Endothelial cell (in vitro differentiated cells): ENCODE results near the gene FNBP1. TPM values are rescaled to one million over a fixed set of nuclear protein-coding genes. Genes with fewer than 3 reads are reported as not detected.
"Not testable (repeated sequence)": the region's sequence is repeated elsewhere in the genome, so short reads cannot be mapped to it uniquely, and the experiment has no call there.

Experiments used
- DNase-seq: peaks from one replicate; pipeline ENCODE4 v3.0.0; 2021; ENCODE audit warnings: low spot score
- H3K27ac Mint-ChIP-seq: one replicate; pipeline ENCODE4 v1.8.0; 2021; ENCODE audit warnings: mixed read lengths, inconsistent platforms; ENCODE audit not compliant: unreplicated experiment
- H3K27me3 Mint-ChIP-seq: one replicate; pipeline ENCODE4 v1.8.0; 2021; ENCODE audit warnings: mild to moderate bottlenecking, moderate library complexity, mixed read lengths, inconsistent platforms; ENCODE audit not compliant: unreplicated experiment
- H3K36me3 Mint-ChIP-seq: one replicate; pipeline ENCODE4 v1.8.0; 2021; ENCODE audit warnings: mild to moderate bottlenecking, low read depth, mixed read lengths, inconsistent platforms; ENCODE audit not compliant: unreplicated experiment
- H3K4me1 Mint-ChIP-seq: one replicate; pipeline ENCODE4 v1.8.0; 2021; ENCODE audit warnings: mild to moderate bottlenecking, mixed read lengths, inconsistent platforms; ENCODE audit not compliant: unreplicated experiment
- H3K4me3 Mint-ChIP-seq: one replicate; pipeline ENCODE4 v1.8.0; 2021; ENCODE audit warnings: mild to moderate bottlenecking, mixed read lengths, inconsistent platforms; ENCODE audit not compliant: unreplicated experiment
- H3K9me3 Mint-ChIP-seq: one replicate; pipeline ENCODE4 v1.8.0; 2021; ENCODE audit warnings: mixed read lengths, inconsistent platforms; ENCODE audit not compliant: unreplicated experiment
- CTCF ChIP-seq: fragments of 200-600 bp; sonication (generic); IDR thresholded peaks from one replicate; pipeline ENCODE4 v1.5.0; 2021; ENCODE audit warnings: antibody characterized with exemption; ENCODE audit not compliant: unreplicated experiment
- total RNA-seq: library from RNA; stranded (reverse); fragmentation: NEBNext Ultra II Directional; extraction: Animal tissue kit (Norgen Biotek cat#: 25700); gene quantifications from one replicate; pipeline ENCODE4 v1.2.1, GENCODE V29; 2021; ENCODE audit not compliant: unreplicated experiment

FNBP1 gene
- total RNA-seq, 1 donor from 2014 or later = 119 TPM

DNA sequence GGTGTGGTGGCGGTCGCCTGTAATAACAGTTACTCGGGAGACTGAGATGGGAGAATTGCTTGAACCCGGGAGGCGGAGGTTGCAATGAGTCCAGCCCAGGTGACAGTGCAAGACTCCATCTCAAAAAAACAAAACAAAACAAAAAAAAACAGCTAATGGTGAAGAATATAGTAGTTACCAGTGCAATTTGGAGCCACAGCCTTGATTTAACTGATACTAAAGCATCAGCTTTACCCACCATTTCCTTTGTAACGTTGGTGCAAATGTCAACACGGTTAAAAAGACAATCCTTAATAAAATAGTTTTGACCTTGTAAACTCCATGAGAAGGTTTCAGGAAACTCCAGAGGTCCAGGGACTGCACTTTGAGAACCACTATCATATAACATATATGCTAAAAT is 41.8 kb downstream of the FNBP1 start:
- peaks cover 4% of the 10 kb centered on the region for H3K4me1 Mint-ChIP-seq
- H3K9me3 Mint-ChIP-seq = no peaks in the 10 kb centered on the region
- H3K27ac Mint-ChIP-seq = no peak overlapping the region
- H3K27me3 Mint-ChIP-seq = no peaks in the 10 kb centered on the region
- DNase-seq = no peak
- H3K4me3 Mint-ChIP-seq = no peak overlapping the region
- peaks cover 4% of the 10 kb centered on the region for H3K36me3 Mint-ChIP-seq
- TF ChIP-seq CTCF = no peak

DNA sequence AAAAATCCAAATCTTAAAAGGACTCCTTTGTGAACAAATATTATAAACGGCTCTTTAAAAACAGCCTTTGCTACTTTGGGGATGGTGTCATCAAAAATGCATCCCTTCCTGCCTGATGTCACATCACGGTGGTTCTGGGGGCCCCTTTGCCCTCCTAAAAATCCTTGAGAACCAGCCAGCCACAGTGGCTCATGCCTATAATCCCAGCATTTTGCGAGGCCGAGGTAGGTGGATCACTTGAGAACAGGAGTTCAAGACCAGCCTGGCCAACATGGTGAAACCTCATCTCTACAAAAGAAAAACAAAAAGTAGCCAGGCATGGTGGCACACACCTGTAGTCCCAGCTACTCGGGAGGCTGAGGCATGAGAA is 43.9 kb downstream of the FNBP1 start:
- Mint-ChIP-seq H3K9me3 (no peaks in the 10 kb centered on the region), H3K36me3 (peaks cover 11% of the 10 kb centered on the region), H3K4me3 (no peak overlapping the region), H3K27me3 (no peaks in the 10 kb centered on the region), H3K27ac (no peak overlapping the region), H3K4me1 (peaks cover 11% of the 10 kb centered on the region)
- no peak for DNase-seq
- no peak for TF ChIP-seq CTCF

- Mint-ChIP-seq H3K27ac (peak overlapping the region; percentile 5), H3K27me3 (no peaks in the 10 kb centered on the region), H3K36me3 (peaks cover 14% of the 10 kb centered on the region), H3K4me1 (peaks cover 11% of the 10 kb centered on the region), H3K9me3 (no peaks in the 10 kb centered on the region), H3K4me3 (peak overlapping the region; percentile 37)
- no peak for DNase-seq
- no peak for TF ChIP-seq CTCF
These were observed 44.4 kb downstream of the FNBP1 start for GRCh38 chr9:129998491-129999140.

DNA sequence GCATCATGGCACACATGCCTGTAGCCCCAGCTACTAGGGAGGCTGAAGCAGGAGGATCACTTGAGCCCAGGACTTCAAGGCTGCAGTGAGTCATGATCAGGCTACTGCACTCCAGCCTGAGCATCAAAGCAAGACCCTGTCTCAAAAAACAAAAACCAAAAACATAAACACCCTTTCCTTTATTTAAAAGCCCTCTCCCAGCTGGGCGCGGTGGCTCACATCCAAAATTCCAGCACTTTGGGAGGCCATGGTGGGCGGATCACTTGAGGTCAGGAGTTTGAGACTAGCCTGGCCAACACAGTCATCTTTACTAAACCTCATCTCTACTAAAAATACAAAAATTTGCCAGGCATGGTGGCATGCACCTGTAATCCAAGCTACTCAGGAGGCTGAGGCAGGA is 45.3 kb downstream of the FNBP1 start:
- not testable (repeated sequence) for DNase-seq, H3K4me3 Mint-ChIP-seq, H3K9me3 Mint-ChIP-seq, H3K27me3 Mint-ChIP-seq, H3K27ac Mint-ChIP-seq
- H3K36me3 Mint-ChIP-seq = peaks cover 14% of the 10 kb centered on the region
- peaks cover 11% of the 10 kb centered on the region for H3K4me1 Mint-ChIP-seq

DNA sequence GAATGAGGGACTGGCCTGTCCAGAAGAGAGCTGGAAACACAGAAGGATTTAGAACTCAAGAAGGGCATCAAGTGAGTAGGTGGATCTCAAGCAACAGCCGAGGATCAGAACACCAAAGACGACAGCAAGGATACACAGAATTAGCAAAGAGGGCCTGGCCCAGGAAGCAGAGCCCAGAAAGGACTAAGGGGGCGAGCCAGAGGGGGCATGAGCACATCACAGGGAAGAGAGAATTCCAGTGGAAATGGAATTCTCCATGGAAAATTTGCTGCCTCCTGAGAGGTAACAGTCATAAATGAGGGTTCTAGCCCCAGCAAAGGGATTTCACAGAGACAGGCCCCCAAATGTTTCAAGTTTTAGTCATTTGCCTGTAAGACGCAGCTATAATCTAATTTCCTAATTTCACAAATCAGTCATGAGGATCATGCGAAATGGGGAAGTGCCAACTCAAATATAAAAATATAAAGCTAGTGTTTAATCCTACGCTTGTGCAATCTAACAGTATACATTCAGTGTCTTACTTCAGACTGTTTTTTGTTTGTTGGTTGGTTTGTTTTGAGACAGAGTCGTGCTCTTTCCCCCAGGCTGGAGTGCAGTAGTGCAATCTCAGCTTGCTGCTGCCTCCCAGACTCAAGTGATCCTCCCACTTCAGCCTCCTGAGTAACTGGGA is 46.7 kb downstream of the FNBP1 start:
- peaks cover 11% of the 10 kb centered on the region for H3K4me1 Mint-ChIP-seq
- no peak for DNase-seq
- H3K27me3 Mint-ChIP-seq = no peaks in the 10 kb centered on the region
- TF ChIP-seq CTCF = no peak
- peaks cover 19% of the 10 kb centered on the region for H3K36me3 Mint-ChIP-seq
- H3K9me3 Mint-ChIP-seq = no peaks in the 10 kb centered on the region
- no peak overlapping the region for H3K4me3 Mint-ChIP-seq
- H3K27ac Mint-ChIP-seq = peak overlapping the region; percentile 51
